Activated CD8-positive, alpha-beta memory T cell treated with anti-CD3 and anti-CD28 coated beads for 1 hour (primary cell): Measurements from ENCODE around the gene ROR1.

ENCODE experiments used
- DNase-seq, 2 donors: peaks; one replicate each; pipeline ENCODE4 v3.0.0-alpha.2; 2020; ENCODE audit warnings: low read depth in 1 of 2; ENCODE audit errors: extremely low read depth in 1 of 2

The ROR1 gene

GRCh38 chr1:64046243-64046642, 272.4 kb downstream of the ROR1 start:
- DNase-seq: no peak

GRCh38 chr1:64046891-64047290, 273.1 kb downstream of the ROR1 start:
- DNase-seq: no peak

GRCh38 chr1:64047549-64047996, 273.8 kb downstream of the ROR1 start:
- no peak for DNase-seq

GRCh38 chr1:64049900-64050540, 276.2 kb downstream of the ROR1 start:
- no peak for DNase-seq

GRCh38 chr1:64050601-64051000, 276.8 kb downstream of the ROR1 start:
- no peak for DNase-seq

- DNase-seq: no peak
Observed at GRCh38 chr1:64051796-64052195, 278.0 kb downstream of the ROR1 start.

- DNase-seq: no peak
Observed at GRCh38 chr1:64052777-64053176, 279.0 kb downstream of the ROR1 start.

- no peak for DNase-seq
Observed at GRCh38 chr1:64055310-64055709, 281.5 kb downstream of the ROR1 start.

GRCh38 chr1:64059556-64059955, 285.7 kb downstream of the ROR1 start:
- DNase-seq: no peak

GRCh38 chr1:64060611-64061302, 286.9 kb downstream of the ROR1 start:
- no peak for DNase-seq

GRCh38 chr1:64061430-64062104, 287.8 kb downstream of the ROR1 start:
- no peak for DNase-seq

GRCh38 chr1:64062529-64062928, 288.7 kb downstream of the ROR1 start:
- DNase-seq: no peak

- DNase-seq: no peak
Observed at GRCh38 chr1:64062941-64063581, 289.2 kb downstream of the ROR1 start.

GRCh38 chr1:64065571-64065970, 291.8 kb downstream of the ROR1 start:
- DNase-seq: no peak

GRCh38 chr1:64072089-64072793, 298.4 kb downstream of the ROR1 start:
- DNase-seq: no peak

- no peak for DNase-seq
Observed at GRCh38 chr1:64073705-64074104, 299.9 kb downstream of the ROR1 start.

GRCh38 chr1:64074767-64075166, 300.9 kb downstream of the ROR1 start:
- DNase-seq: no peak

- DNase-seq: no peak
Observed at GRCh38 chr1:64077281-64077940, 303.6 kb downstream of the ROR1 start.

GRCh38 chr1:64080941-64081562, 307.2 kb downstream of the ROR1 start:
- DNase-seq: no peak

- DNase-seq: no peak
Observed at GRCh38 chr1:64082459-64082858, 308.6 kb downstream of the ROR1 start.
